Activated CD8-positive, alpha-beta T cell treated with anti-CD3 and anti-CD28 coated beads for 36 hours (primary cell): ENCODE measurements around the gene FARP1. TPM values are rescaled to one million over a fixed set of nuclear protein-coding genes. Genes with fewer than 3 reads are reported as not detected.

Source experiments
- ATAC-seq: fragments of 200-7000 bp; cut with Tn5 transposase; one replicate; pipeline ENCODE4 v1.10.0; 2021; ENCODE audit warnings: mild to moderate bottlenecking, moderate library complexity
- CTCF ChIA-PET: fragments of 350-600 bp; sonication (Branson Sonifier 250); formaldehyde crosslinking; loops from one replicate; lab custom pipeline; 2021; ENCODE audit warnings: antibody characterized with exemption; lab: Charles Lee
- POLR2A ChIA-PET: fragments of 350-600 bp; sonication (Branson Sonifier 250); formaldehyde crosslinking; loops from one replicate; lab custom pipeline; 2021; ENCODE audit warnings: antibody characterized with exemption; lab: Charles Lee
- DNase-seq: peaks from one replicate; pipeline ENCODE4 v3.0.0-alpha.2; 2020
- H3K27ac Mint-ChIP-seq: one replicate; pipeline ENCODE4 v1.8.0; 2021; ENCODE audit warnings: mild to moderate bottlenecking, mixed read lengths
- H3K27me3 Mint-ChIP-seq: one replicate; pipeline ENCODE4 v1.8.0; 2021; ENCODE audit warnings: mixed read lengths
- H3K36me3 Mint-ChIP-seq: one replicate; pipeline ENCODE4 v1.8.0; 2021; ENCODE audit warnings: low read depth, mixed read lengths
- H3K4me1 Mint-ChIP-seq: one replicate; pipeline ENCODE4 v1.8.0; 2021; ENCODE audit warnings: low read depth, mixed read lengths
- H3K4me3 Mint-ChIP-seq: one replicate; pipeline ENCODE4 v1.8.0; 2021; ENCODE audit warnings: mild to moderate bottlenecking, moderate library complexity, mixed read lengths
- H3K9me3 Mint-ChIP-seq: one replicate; pipeline ENCODE4 v1.8.0; 2021; ENCODE audit warnings: mixed read lengths
- intact Hi-C: fragments of 100-400 bp; cut with micrococcal nuclease; formaldehyde crosslinking; loops from one replicate; pipeline ENCODE4 v1.10.0; 2022
- total RNA-seq, 2 experiments: library from RNA; stranded (reverse); gene quantifications; one replicate each; pipeline ENCODE4 v1.2.3, GENCODE V29; 2021
- TF ChIP-seq, protein P1 (sequence below): fragments of 200-600 bp; IDR thresholded peaks from one replicate; pipeline ENCODE4 v1.8.0; 2022; ENCODE audit warnings: antibody characterized with exemption, mild to moderate bottlenecking

The FARP1 gene
- total RNA-seq, 2 experiments from 2014 or later, result 0.27 to 0.43 TPM

DNA sequence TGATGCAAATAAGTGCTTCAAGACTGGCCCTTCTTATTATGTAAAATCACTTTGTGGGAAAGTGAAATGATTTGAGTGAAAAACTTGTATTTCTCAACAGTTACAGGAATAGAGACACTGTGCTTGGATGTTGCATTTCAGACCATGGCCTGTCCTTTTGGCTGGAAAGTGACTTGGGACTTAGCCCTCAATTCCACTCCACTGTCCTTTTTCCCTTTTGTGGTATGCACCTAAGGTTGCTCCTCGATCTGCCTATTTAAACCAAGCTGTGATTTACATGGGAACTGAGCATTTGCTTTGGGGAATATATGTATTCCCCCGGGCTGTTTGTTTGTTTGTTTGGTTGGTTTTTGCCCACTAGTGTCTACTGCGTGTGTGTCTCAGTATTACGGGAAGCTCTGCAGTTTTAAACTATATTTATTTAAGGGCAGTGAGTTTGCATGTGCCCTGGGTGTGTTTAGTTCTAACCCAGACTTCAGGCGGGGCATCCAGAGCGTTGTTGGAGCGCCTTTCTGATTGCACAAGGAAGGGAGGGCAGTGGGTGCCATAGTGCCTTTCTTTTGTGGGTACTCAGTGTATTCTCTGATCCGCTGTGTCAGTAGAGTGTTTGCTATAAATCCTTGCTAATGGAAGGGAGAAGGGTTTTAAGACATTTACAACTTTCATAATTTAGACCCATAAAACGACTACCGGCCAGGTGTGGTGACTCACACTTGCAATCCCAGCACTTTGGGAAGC is 52.3 kb downstream of the FARP1 start:
- Mint-ChIP-seq H3K27me3 (no peaks in the 10 kb centered on the region), H3K9me3 (no peaks in the 10 kb centered on the region), H3K36me3 (no peaks in the 10 kb centered on the region), H3K4me3 (no peak overlapping the region), H3K4me1 (no peaks in the 10 kb centered on the region), H3K27ac (no peak overlapping the region)
- POLR2A ChIA-PET, result no interaction called here
- intact Hi-C loops, result no loop called here
- ATAC-seq (no peak), DNase-seq (no peak)
- TF ChIP-seq, protein P1, sequence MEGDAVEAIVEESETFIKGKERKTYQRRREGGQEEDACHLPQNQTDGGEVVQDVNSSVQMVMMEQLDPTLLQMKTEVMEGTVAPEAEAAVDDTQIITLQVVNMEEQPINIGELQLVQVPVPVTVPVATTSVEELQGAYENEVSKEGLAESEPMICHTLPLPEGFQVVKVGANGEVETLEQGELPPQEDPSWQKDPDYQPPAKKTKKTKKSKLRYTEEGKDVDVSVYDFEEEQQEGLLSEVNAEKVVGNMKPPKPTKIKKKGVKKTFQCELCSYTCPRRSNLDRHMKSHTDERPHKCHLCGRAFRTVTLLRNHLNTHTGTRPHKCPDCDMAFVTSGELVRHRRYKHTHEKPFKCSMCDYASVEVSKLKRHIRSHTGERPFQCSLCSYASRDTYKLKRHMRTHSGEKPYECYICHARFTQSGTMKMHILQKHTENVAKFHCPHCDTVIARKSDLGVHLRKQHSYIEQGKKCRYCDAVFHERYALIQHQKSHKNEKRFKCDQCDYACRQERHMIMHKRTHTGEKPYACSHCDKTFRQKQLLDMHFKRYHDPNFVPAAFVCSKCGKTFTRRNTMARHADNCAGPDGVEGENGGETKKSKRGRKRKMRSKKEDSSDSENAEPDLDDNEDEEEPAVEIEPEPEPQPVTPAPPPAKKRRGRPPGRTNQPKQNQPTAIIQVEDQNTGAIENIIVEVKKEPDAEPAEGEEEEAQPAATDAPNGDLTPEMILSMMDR, result no peak
- CTCF ChIA-PET, result no interaction called here

DNA sequence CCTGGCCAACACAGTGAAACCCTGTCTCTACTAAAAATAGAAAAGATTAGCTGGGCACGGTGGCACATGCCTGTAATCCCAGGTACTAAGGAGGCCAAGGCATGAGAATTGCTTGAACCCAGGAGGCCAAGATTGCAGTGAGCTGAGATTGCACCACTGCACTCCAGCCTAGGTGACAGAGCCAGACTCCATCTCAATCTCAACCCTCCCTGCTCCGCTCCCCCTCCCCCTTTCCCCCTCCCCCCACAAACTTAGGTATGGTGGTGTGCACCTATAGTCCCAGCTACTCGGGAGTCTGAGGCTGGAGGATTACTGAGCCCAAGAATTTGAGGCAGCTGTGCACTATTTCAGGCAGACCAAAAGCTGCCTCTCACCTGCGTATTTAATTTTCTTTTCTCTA is 55.8 kb downstream of the FARP1 start:
- ATAC-seq, result no peak
- H3K4me3 Mint-ChIP-seq, result no peak overlapping the region
- CTCF ChIA-PET, result no interaction called here
- no peaks in the 10 kb centered on the region for H3K4me1 Mint-ChIP-seq
- peaks cover 1% of the 10 kb centered on the region for H3K27me3 Mint-ChIP-seq
- no peaks in the 10 kb centered on the region for H3K9me3 Mint-ChIP-seq
- H3K27ac Mint-ChIP-seq, result no peak overlapping the region
- TF ChIP-seq, protein P1, result no peak
- no peak for DNase-seq
- intact Hi-C loops, result no loop called here
- POLR2A ChIA-PET, result no interaction called here
- no peaks in the 10 kb centered on the region for H3K36me3 Mint-ChIP-seq

DNA sequence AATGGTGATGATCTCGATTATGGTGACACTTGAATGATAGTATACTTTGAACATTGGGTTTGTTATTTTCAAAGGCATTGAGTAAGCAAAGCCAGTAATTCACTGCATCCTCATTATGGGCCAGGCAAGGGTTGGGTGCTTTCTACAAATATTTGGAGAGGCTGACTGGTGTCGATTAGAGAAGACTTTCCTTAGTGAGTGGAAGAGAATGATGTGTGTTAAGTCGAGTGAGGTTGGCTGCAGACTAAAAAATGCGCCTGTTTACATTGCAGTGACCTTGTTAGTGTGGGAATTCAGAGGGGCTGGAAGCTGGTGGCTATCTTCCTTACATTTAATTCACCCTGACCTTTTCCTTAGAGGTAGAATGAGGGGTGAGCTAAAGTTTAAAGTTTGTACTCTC is 56.6 kb downstream of the FARP1 start:
- DNase-seq (no peak), ATAC-seq (no peak)
- Mint-ChIP-seq H3K9me3 (no peaks in the 10 kb centered on the region), H3K4me3 (no peak overlapping the region), H3K27ac (no peak overlapping the region), H3K36me3 (no peaks in the 10 kb centered on the region), H3K27me3 (peaks cover 1% of the 10 kb centered on the region), H3K4me1 (no peaks in the 10 kb centered on the region)
- intact Hi-C loops, result no loop called here
- CTCF ChIA-PET, result no interaction called here
- POLR2A ChIA-PET, result no interaction called here
- TF ChIP-seq, protein P1, result no peak

DNA sequence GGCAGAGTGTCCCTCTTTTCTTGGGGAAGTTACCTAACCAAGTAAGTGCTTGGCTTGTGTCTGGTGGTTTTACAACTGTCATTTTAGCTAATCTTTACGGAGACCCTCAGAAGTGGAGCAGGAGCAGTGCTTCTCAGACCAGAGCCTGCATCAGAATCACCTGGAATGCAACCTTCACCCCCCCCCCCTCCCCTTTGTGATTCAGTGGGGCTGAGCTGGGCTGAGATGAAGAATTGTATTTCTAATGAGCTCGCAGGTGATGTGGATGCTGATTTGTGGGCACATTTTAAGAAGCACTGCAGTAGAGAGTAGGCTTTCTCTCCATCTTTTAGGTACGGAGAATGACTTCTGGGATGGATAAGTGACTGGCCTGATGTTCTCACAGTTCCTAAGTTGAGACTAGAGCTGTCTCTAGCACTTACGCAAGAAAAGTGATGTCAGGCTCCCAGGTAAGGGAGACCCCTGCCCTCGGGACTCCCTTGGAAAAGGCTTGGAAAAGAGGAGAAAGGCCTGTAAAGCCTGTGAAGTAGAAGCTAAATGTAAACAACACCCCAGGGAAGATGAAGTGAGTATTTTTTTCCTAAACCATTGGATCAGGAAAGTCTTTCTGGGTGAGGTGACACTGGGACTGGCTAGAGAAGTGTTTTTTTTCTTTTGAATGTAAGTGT is 57.5 kb downstream of the FARP1 start:
- H3K27ac Mint-ChIP-seq, result no peak overlapping the region
- ChIA-PET POLR2A (no interaction called here), CTCF (no interaction called here)
- TF ChIP-seq, protein P1, result no peak
- no peaks in the 10 kb centered on the region for H3K4me1 Mint-ChIP-seq
- intact Hi-C loops, result no loop called here
- H3K4me3 Mint-ChIP-seq, result no peak overlapping the region
- ATAC-seq (no peak), DNase-seq (no peak)
- H3K36me3 Mint-ChIP-seq, result no peaks in the 10 kb centered on the region
- H3K9me3 Mint-ChIP-seq, result no peaks in the 10 kb centered on the region
- peaks cover 1% of the 10 kb centered on the region for H3K27me3 Mint-ChIP-seq

DNA sequence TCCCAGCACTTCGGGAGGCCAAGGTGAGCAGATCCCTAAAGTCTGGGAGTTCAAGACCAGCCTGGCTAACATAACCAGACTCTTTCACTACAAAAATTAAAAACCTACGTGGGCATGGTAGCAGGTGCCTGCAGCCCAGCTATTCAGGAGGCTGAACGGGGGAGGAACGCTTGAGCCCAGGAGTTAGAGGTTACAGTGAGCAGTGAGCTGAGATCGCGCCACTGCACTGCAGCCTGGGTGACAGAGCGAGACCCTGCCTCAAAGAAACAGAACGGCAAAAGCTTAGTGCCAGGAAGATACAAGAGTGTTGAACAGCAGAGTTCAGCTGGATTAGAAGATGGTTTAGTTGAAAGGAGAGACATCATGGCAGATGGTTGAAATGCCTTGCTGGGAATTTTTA is 58.3 kb downstream of the FARP1 start:
- no peak for ATAC-seq
- H3K27ac Mint-ChIP-seq, result no peak overlapping the region
- POLR2A ChIA-PET, result no interaction called here
- no peaks in the 10 kb centered on the region for H3K36me3 Mint-ChIP-seq
- intact Hi-C loops, result no loop called here
- CTCF ChIA-PET, result no interaction called here
- no peak overlapping the region for H3K4me3 Mint-ChIP-seq
- no peaks in the 10 kb centered on the region for H3K4me1 Mint-ChIP-seq
- DNase-seq, result no peak
- TF ChIP-seq, protein P1, result no peak
- peaks cover 4% of the 10 kb centered on the region for H3K9me3 Mint-ChIP-seq
- H3K27me3 Mint-ChIP-seq, result peaks cover 3% of the 10 kb centered on the region
